Occipital lobe (tissue), 3 donors: ENCODE data around the gene FBXO22. TPM values are rescaled to one million over a fixed set of nuclear protein-coding genes. Genes with fewer than 3 reads are reported as not detected.
"Not testable (repeated sequence)": the region's sequence is repeated elsewhere in the genome, so short reads cannot be mapped to it uniquely, and the experiment has no call there.

ENCODE experiments used
- DNase-seq: peaks from one replicate; lab custom pipeline; 2025; lab: John Stamatoyannopoulos, UW
- small RNA-seq: library from RNA; depleted of rRNA; stranded (forward); fragments of <200 nt; gene quantifications from one replicate; pipeline ENCODE3, GENCODE V24; 2014
- total RNA-seq: library from RNA; depleted of rRNA; stranded (reverse); fragments of >200 nt; gene quantifications from one replicate; pipeline ENCODE4 v1.2.3, GENCODE V29; 2014

FBXO22 gene
- total RNA-seq, 1 donor from 2014 or later = 23.2 TPM

- DNase-seq = not testable (repeated sequence)
Measured at GRCh38 chr15:75976766-75977165, 73.1 kb downstream of the FBXO22 start.

GRCh38 chr15:75981149-75981815 lies 77.6 kb downstream of the FBXO22 start:
- no peak for DNase-seq

- no peak for DNase-seq
Measured at GRCh38 chr15:75982468-75982867, 78.8 kb downstream of the FBXO22 start.

- not testable (repeated sequence) for DNase-seq
Measured at GRCh38 chr15:75984706-75985105, 81.0 kb downstream of the FBXO22 start.

- DNase-seq = no peak
Measured at GRCh38 chr15:75985971-75986370, 82.3 kb downstream of the FBXO22 start.

- no peak for DNase-seq
Measured at GRCh38 chr15:75989045-75989444, 85.4 kb downstream of the FBXO22 start.

GRCh38 chr15:75989875-75990274 lies 86.2 kb downstream of the FBXO22 start:
- DNase-seq = no peak

Small RNA genes lying within 50 kb of the gene (small RNA-seq; reads per million reads assigned to genes)
- gene RN7SL510P = not detected

Other genes with a start within 250 kb of the FBXO22 start
- 5.5 TPM for gene CSPG4, start 191.0 kb upstream of the FBXO22 start, total RNA-seq
- 78.9 TPM for gene UBE2Q2, start 60.4 kb upstream of the FBXO22 start, total RNA-seq
- gene NRG4, start 108.5 kb downstream of the FBXO22 start, total RNA-seq = not detected
- 4.7 TPM for gene TMEM266, start 156.1 kb downstream of the FBXO22 start, total RNA-seq